AG09319 (cell line): Measurements from ENCODE around the gene EFCAB6.

Experiments used
- DNase-seq: peaks from one replicate; pipeline ENCODE4 v3.0.0-alpha.2; 2010; ENCODE audit warnings: low read depth; ENCODE audit errors: extremely low read depth
- CTCF ChIP-seq: IDR thresholded peaks from 2 replicates; pipeline ENCODE4 v1.5.1; 2011; ENCODE audit warnings: low read depth, mild to moderate bottlenecking, inconsistent platforms, low read length, moderate library complexity

EFCAB6 gene

GRCh38 chr22:43511276-43511910 is 300.7 kb downstream of the EFCAB6 start:
- TF ChIP-seq CTCF: no peak

GRCh38 chr22:43510281-43511070 is 301.6 kb downstream of the EFCAB6 start:
- TF ChIP-seq CTCF: no peak
- no peak for DNase-seq

More at GRCh38 chr22:43511276-43511910, 300.7 kb downstream of the EFCAB6 start:
- no peak for DNase-seq

- TF ChIP-seq CTCF: no peak
- no peak for DNase-seq
Observed at GRCh38 chr22:43509337-43509736, 302.8 kb downstream of the EFCAB6 start.

DNA sequence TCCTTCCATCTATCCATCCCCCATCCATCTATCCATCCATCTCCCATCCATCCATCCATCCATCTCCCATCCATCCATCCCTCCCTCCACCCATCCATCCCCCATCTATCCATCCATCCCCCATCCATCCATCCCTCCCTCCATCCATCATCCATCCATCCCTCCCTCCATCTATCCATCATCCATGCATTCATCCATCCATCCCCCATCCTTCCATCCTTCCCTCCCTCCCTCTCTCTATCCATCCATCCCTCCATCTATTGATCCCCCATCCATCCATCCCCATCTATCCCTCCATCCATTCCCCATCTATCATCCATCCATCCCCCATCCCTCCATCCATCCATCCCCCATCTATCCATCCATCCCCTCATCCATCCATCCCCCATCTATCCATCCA is 303.6 kb downstream of the EFCAB6 start:
- TF ChIP-seq CTCF: no peak
- no peak for DNase-seq

DNA sequence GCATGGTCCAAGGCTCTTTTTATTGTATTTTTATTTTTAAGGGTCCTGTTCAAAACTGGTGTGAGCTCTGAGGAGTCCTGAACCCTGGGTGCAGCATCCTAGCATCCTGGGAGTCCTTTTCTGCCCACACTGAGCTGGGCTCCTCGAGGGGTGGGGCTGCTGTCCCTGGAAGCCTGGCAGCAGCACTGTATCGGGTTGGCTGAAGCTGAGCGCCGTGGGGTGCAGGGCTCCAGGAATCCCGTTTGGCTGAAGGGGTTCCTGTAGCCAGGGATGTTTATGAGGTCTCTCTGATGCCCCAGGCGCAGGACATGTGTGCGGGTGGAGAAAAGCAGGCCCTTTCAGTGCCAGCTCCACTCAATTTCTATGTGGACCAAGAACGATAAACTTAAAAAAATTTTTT is 304.9 kb downstream of the EFCAB6 start:
- no peak for TF ChIP-seq CTCF
- no peak for DNase-seq

- no peak for DNase-seq
- TF ChIP-seq CTCF: no peak
Observed at GRCh38 chr22:43506487-43506886, 305.6 kb downstream of the EFCAB6 start.

DNA sequence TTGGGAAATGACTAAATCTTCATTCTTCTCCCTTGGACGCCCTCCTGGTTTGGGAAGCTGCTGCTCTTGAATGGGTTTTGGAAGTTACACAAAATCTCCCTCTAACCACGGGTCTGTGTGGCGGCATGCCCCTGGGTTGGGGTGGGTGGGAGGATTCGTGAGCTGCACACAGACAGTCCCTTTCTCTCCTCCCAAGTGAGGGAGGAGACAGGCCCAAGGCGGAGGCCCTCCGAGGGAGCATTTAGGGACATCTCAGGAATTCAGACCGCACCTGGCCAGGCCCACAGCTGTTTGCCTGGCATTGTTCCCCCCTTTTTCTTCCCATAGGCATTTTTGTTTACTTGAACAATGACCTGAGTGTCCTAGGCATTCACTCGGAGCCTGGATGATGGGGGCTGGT is 306.2 kb downstream of the EFCAB6 start:
- no peak for TF ChIP-seq CTCF
- no peak for DNase-seq
